Activated B cell treated with CpG ODN at 0.5 μM for 24 hours (primary cell): ENCODE measurements around the gene DNAH7. TPM values are rescaled to one million over a fixed set of nuclear protein-coding genes. Genes with fewer than 3 reads are reported as not detected.

ENCODE experiments used
- ATAC-seq: fragments of 200-7000 bp; cut with Tn5 transposase; one replicate; pipeline ENCODE4 v1.10.0; 2021; ENCODE audit warnings: low read depth, mild to moderate bottlenecking, moderate library complexity
- CTCF ChIA-PET: fragments of 350-600 bp; sonication (Branson Sonifier 250); formaldehyde crosslinking; loops from one replicate; lab custom pipeline; 2021; ENCODE audit warnings: antibody characterized with exemption; lab: Charles Lee
- POLR2A ChIA-PET: fragments of 350-600 bp; sonication (Branson Sonifier 250); formaldehyde crosslinking; loops from one replicate; lab custom pipeline; 2021; ENCODE audit warnings: antibody characterized with exemption; lab: Charles Lee
- DNase-seq: peaks from one replicate; pipeline ENCODE4 v3.0.0; 2022
- H3K27ac Mint-ChIP-seq: one replicate; pipeline ENCODE4 v1.8.0; 2020; ENCODE audit warnings: mixed read lengths
- H3K27me3 Mint-ChIP-seq: one replicate; pipeline ENCODE4 v1.8.0; 2021; ENCODE audit warnings: mixed read lengths
- H3K36me3 Mint-ChIP-seq: one replicate; pipeline ENCODE4 v1.8.0; 2021; ENCODE audit warnings: low read depth, mixed read lengths
- H3K4me1 Mint-ChIP-seq: one replicate; pipeline ENCODE4 v1.8.0; 2021; ENCODE audit warnings: mixed read lengths
- H3K4me3 Mint-ChIP-seq: one replicate; pipeline ENCODE4 v1.8.0; 2020; ENCODE audit warnings: mild to moderate bottlenecking, mixed read lengths
- H3K9me3 Mint-ChIP-seq: one replicate; pipeline ENCODE4 v1.8.0; 2020; ENCODE audit warnings: mixed read lengths
- CTCF ChIP-seq: fragments of 200-600 bp; IDR thresholded peaks from one replicate; pipeline ENCODE4 v1.8.0; 2022; ENCODE audit warnings: antibody characterized with exemption, mild to moderate bottlenecking
- intact Hi-C: fragments of 100-400 bp; cut with micrococcal nuclease; formaldehyde crosslinking; loops from one replicate; pipeline ENCODE4 v1.15.1; 2024
- total RNA-seq: library from RNA; stranded (reverse); gene quantifications from 2 replicates; pipeline ENCODE4 v1.2.3, GENCODE V29; 2022

DNAH7 gene
- total RNA-seq, 1 donor from 2014 or later: 0.29 TPM

- intact Hi-C loops: no loop called here
- no peak overlapping the region for H3K4me3 Mint-ChIP-seq
- H3K4me1 Mint-ChIP-seq: peaks cover 3% of the 10 kb centered on the region
- POLR2A ChIA-PET: no interaction called here
- ATAC-seq (no peak), DNase-seq (no peak)
- no peak overlapping the region for H3K27ac Mint-ChIP-seq
- CTCF ChIA-PET: no interaction called here
- H3K36me3 Mint-ChIP-seq: no peaks in the 10 kb centered on the region
- H3K9me3 Mint-ChIP-seq: no peaks in the 10 kb centered on the region
- TF ChIP-seq CTCF: no peak
- peaks cover 3% of the 10 kb centered on the region for H3K27me3 Mint-ChIP-seq
Observed at GRCh38 chr2:196054631-196055030, 14.0 kb downstream of the DNAH7 start.

- DNase-seq (no peak), ATAC-seq (no peak)
- intact Hi-C loops: no loop called here
- ChIA-PET POLR2A (no interaction called here), CTCF (no interaction called here)
- no peak for TF ChIP-seq CTCF
- no peaks in the 10 kb centered on the region for H3K36me3 Mint-ChIP-seq
- H3K9me3 Mint-ChIP-seq: no peaks in the 10 kb centered on the region
- peaks cover 6% of the 10 kb centered on the region for H3K4me1 Mint-ChIP-seq
- no peak overlapping the region for H3K4me3 Mint-ChIP-seq
- peaks cover 8% of the 10 kb centered on the region for H3K27me3 Mint-ChIP-seq
- H3K27ac Mint-ChIP-seq: no peak overlapping the region
Observed at GRCh38 chr2:196046123-196046917, 22.3 kb downstream of the DNAH7 start.

- intact Hi-C loops: no loop called here
- H3K4me3 Mint-ChIP-seq: no peak overlapping the region
- H3K9me3 Mint-ChIP-seq: peaks cover 30% of the 10 kb centered on the region
- ChIA-PET CTCF (no interaction called here), POLR2A (no interaction called here)
- DNase-seq (no peak), ATAC-seq (no peak)
- H3K4me1 Mint-ChIP-seq: peaks cover 6% of the 10 kb centered on the region
- H3K27me3 Mint-ChIP-seq: peaks cover 8% of the 10 kb centered on the region
- H3K36me3 Mint-ChIP-seq: peaks cover 4% of the 10 kb centered on the region
- TF ChIP-seq CTCF: no peak
- H3K27ac Mint-ChIP-seq: no peak overlapping the region
Observed at GRCh38 chr2:196041786-196042185, 26.9 kb downstream of the DNAH7 start.

- CTCF ChIA-PET: no interaction called here
- ATAC-seq: no peak
- no peak for DNase-seq
- H3K27ac Mint-ChIP-seq: no peak overlapping the region
- peaks cover 6% of the 10 kb centered on the region for H3K27me3 Mint-ChIP-seq
- no peak for TF ChIP-seq CTCF
- POLR2A ChIA-PET: no interaction called here
- peaks cover 4% of the 10 kb centered on the region for H3K36me3 Mint-ChIP-seq
- H3K4me3 Mint-ChIP-seq: no peak overlapping the region
- intact Hi-C loops: no loop called here
- H3K9me3 Mint-ChIP-seq: peaks cover 30% of the 10 kb centered on the region
- no peaks in the 10 kb centered on the region for H3K4me1 Mint-ChIP-seq
Observed at GRCh38 chr2:196040218-196040617, 28.4 kb downstream of the DNAH7 start.

- no peak for TF ChIP-seq CTCF
- ATAC-seq: no peak
- Mint-ChIP-seq H3K36me3 (peaks cover 4% of the 10 kb centered on the region), H3K4me3 (no peak overlapping the region), H3K27ac (no peak overlapping the region), H3K27me3 (peaks cover 13% of the 10 kb centered on the region), H3K9me3 (peaks cover 36% of the 10 kb centered on the region), H3K4me1 (no peaks in the 10 kb centered on the region)
- POLR2A ChIA-PET: no interaction called here
- CTCF ChIA-PET: no interaction called here
- intact Hi-C loops: no loop called here
- no peak for DNase-seq
Observed at GRCh38 chr2:196036442-196036841, 32.2 kb downstream of the DNAH7 start.
